ENCODE results near the gene PISD.

The PISD gene

DNA sequence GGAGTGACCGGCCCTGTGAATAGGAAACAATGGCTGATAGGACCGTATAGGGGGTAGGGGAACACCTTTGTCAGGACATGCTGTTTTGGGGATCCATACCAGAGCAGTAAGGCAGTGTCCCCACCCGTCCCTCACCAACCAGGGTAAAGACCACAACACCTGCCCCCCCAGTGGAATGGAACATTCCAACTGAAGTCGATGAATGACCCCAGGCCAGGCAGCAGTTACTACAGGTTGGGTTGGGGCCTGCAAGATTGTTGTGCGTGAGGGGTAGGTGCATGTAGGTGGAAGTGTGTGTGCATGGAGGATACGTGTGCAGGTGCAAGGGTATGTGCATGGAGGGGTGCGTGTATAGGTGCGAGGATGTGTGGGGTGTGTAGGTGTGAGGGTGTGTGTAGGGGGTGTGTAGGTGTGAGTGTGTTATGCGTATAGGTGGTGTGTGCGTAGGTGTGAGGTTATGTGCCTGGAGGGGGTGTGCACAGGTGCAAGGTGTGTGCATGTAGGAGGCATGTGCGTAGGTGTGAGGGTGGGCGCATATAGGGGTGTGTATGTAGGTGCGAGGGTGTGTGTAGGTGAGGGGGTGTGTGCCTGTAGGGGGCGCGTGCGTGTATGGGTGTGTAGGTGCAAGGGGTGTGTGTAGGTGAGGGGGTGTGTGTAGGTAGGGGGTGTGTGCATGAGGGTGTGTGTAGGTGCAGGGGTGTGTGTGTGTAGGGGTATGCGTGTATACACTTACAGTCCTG lies 32.9 kb downstream of the PISD start:
- no peak for TF ChIP-seq CTCF (conservative IDR thresholded peaks at IDR 0.05; ENCODE audit: low read depth, low read length)
- no peak for DNase-seq (ENCODE audit: low read depth)
- peak overlapping the region; percentile 80 for H3K4me3 ChIP-seq (ENCODE audit: low read length)

- no peak overlapping the region for H3K4me3 ChIP-seq (ENCODE audit: low read length)
- TF ChIP-seq CTCF (conservative IDR thresholded peaks at IDR 0.05; ENCODE audit: low read depth, low read length) = no peak
- no peak for DNase-seq (ENCODE audit: low read depth)
These were observed 33.7 kb downstream of the PISD start for GRCh38 chr22:31628362-31628761.

DNA sequence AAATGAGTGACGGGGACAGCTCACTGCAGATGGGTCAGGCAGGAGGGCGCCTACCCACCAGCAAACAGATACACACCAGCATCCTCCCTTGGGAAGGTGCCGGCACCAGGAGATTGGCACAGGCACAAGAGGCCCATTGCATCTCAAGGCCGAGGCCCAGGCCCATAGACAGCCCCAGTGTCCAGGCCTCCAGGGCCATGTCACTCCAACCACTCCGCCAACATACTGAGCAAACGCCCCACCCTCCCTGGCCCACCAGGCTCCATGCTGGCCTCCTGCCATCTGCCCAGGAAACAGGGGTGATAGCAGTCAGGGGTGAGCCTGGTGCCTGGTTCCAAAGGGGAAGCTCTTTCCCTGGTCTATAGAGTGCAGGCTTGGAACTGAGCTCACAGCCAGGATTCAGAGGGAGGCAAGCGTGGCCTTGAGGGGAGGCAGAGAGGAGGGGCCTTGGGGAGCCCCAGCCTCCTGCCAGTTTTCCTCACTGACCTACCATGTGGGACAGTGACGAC lies 34.7 kb downstream of the PISD start:
- no peak for TF ChIP-seq CTCF (conservative IDR thresholded peaks at IDR 0.05; ENCODE audit: low read depth, low read length)
- no peak for DNase-seq (ENCODE audit: low read depth)

GRCh38 chr22:31626427-31627150 lies 35.4 kb downstream of the PISD start:
- no peak for DNase-seq (ENCODE audit: low read depth)
- no peak overlapping the region for H3K4me3 ChIP-seq (ENCODE audit: low read length)
- TF ChIP-seq CTCF (conservative IDR thresholded peaks at IDR 0.05; ENCODE audit: low read depth, low read length) = no peak

More for the DNA sequence above, 34.7 kb downstream of the PISD start:
- H3K4me3 ChIP-seq (ENCODE audit: low read length) = no peak overlapping the region

DNA sequence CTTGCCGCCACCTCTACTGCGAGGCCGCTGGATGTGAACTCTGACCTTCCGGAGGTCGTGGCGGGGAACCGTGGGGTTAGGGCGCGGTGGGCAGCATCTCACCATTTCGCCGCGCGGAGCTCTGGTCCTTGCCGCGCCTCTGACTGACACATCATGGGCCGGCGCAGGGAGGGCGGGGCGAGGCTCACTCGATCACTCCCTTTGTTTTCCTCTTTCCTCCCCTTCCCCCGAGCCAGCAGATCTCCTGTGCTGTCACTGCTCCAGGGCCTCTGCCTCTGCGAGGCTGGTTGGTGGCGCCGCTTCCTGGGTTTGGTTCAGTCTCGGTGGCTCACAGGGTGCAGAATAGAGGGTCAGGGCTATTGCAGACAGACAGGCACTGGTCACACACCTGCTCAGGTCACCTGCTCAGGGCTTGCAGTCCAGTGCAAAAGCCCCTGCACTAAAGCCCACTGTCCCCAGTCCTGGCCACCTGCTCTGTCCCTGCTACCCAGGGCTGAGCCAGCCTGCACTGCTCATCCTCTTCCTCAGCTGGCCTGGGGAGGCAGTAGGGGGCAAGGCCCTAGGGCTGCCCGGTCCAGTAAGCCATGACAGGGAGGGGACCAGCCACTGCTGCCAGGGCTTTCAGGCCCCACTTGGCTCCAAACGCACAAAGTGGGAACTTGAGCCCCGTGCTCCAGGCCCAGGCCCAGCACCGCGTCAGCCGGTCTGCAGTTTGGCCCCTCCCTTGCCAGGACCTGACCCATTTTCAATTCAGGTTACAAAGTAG lies 36.2 kb downstream of the PISD start:
- peak; percentile 5 for TF ChIP-seq CTCF (conservative IDR thresholded peaks at IDR 0.05; ENCODE audit: low read depth, low read length)
- no peak overlapping the region for H3K4me3 ChIP-seq (ENCODE audit: low read length)

GRCh38 chr22:31625257-31625640 lies 36.8 kb downstream of the PISD start:
- H3K4me3 ChIP-seq (ENCODE audit: low read length) = no peak overlapping the region
- TF ChIP-seq CTCF (conservative IDR thresholded peaks at IDR 0.05; ENCODE audit: low read depth, low read length) = no peak
- DNase-seq (ENCODE audit: low read depth) = no peak

More for the DNA sequence above, 36.2 kb downstream of the PISD start:
- no peak for DNase-seq (ENCODE audit: low read depth)
